DND-41 (cell line): ENCODE results near the gene CCL4.

Source experiments
- ATAC-seq: fragments of 200-7000 bp; cut with Tn5 transposase; 3 replicates; pipeline ENCODE4 v1.9.1; 2021; ENCODE audit warnings: low read depth; ENCODE audit not compliant: insufficient read depth
- DNase-seq: peaks from one replicate; pipeline ENCODE4 v3.0.0-alpha.2; 2020
- H2AFZ ChIP-seq: 2 replicates; pipeline ENCODE4 v1.6.0; 2012; ENCODE audit warnings: low read depth, low read length
- H3K27ac ChIP-seq: 2 replicates; pipeline ENCODE4 v1.5.1; 2012; ENCODE audit warnings: low read length, inconsistent platforms
- H3K27me3 ChIP-seq: fragments of 200-600 bp; sonication (generic); 2 replicates; pipeline ENCODE4 v1.6.0; 2012; ENCODE audit warnings: low read length, mild to moderate bottlenecking, inconsistent platforms; ENCODE audit not compliant: insufficient read depth, poor library complexity
- H3K36me3 ChIP-seq: 2 replicates; pipeline ENCODE4 v1.5.1; 2012; ENCODE audit warnings: low read length, inconsistent platforms; ENCODE audit not compliant: insufficient read depth
- H3K4me1 ChIP-seq: 2 replicates; pipeline ENCODE4 v1.5.1; 2012; ENCODE audit warnings: mild to moderate bottlenecking, low read length; ENCODE audit not compliant: insufficient read depth
- H3K4me2 ChIP-seq: 2 replicates; pipeline ENCODE4 v1.6.0; 2012; ENCODE audit warnings: mild to moderate bottlenecking, moderate library complexity, low read length, inconsistent platforms; ENCODE audit not compliant: insufficient read depth
- H3K4me3 ChIP-seq, 2 experiments: fragments of 200-600 bp in 1 of 2; shearing (Covaris generic) in 1 of 2; 2 replicates each; pipeline ENCODE4 v1.5.1; 2012 to 2016; ENCODE audit warnings: inconsistent platforms in 2 of 2, low read length in 2 of 2, mild to moderate bottlenecking in 2 of 2, low read depth in 1 of 2, moderate library complexity in 1 of 2
- H3K79me2 ChIP-seq: 2 replicates; pipeline ENCODE4 v1.6.0; 2012; ENCODE audit warnings: low read length, inconsistent platforms; ENCODE audit not compliant: insufficient read depth
- H3K9ac ChIP-seq: 2 replicates; pipeline ENCODE4 v1.6.0; 2012; ENCODE audit warnings: low read depth, mild to moderate bottlenecking, inconsistent platforms, low read length, moderate library complexity
- H3K9me3 ChIP-seq: 2 replicates; pipeline ENCODE4 v1.5.1; 2012; ENCODE audit warnings: low read length, moderate library complexity, mild to moderate bottlenecking, inconsistent platforms; ENCODE audit not compliant: insufficient read depth, severe bottlenecking
- H4K20me1 ChIP-seq: 2 replicates; pipeline ENCODE4 v1.6.0; 2012; ENCODE audit warnings: low read length; ENCODE audit not compliant: insufficient read depth
- EZH2 ChIP-seq: IDR thresholded peaks from 3 replicates; pipeline ENCODE4 v1.6.1; 2012; ENCODE audit warnings: borderline replicate concordance, low read depth, mild to moderate bottlenecking, moderate library complexity, low read length, inconsistent platforms; ENCODE audit not compliant: severe bottlenecking
- TF ChIP-seq, protein P1 (sequence below): IDR thresholded peaks from 2 replicates; pipeline ENCODE4 v1.5.1; 2012; ENCODE audit warnings: borderline replicate concordance, low read length, moderate library complexity, mild to moderate bottlenecking; ENCODE audit not compliant: poor library complexity, severe bottlenecking; ENCODE audit errors: extremely low read depth

Gene CCL4

DNA sequence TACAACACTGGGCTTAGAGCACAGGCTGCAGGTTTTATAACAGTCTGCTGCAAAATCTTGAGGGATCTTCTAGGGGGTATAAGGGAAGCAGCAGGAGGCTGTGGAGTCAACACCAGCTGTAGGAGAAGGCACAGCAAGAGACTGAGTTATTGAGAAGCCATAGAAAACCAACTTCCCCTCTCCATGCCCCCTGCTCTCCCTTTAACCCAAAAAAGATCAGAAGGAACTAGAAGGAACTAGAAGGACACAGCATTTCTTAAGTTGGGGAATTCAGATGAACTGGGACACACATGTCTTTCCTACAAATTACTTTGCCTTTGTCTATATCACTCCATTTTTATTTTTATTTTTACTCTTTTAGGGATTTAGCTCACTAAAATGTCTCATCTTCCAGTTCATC lies 45.7 kb upstream of the CCL4 start:
- ATAC-seq (no peak), DNase-seq (no peak)
- Histone ChIP-seq H3K27ac (no peak overlapping the region), H2AFZ (no peak overlapping the region), H3K36me3 (no peaks in the 10 kb centered on the region), H3K9ac (no peak overlapping the region), H3K9me3 (no peaks in the 10 kb centered on the region), H3K79me2 (no peaks in the 10 kb centered on the region), H3K4me3 (no peak overlapping the region), H3K27me3 (no peaks in the 10 kb centered on the region), H3K4me1 (no peaks in the 10 kb centered on the region), H3K4me2 (no peak overlapping the region), H4K20me1 (no peaks in the 10 kb centered on the region)
- TF ChIP-seq EZH2, result no peak
- TF ChIP-seq, protein P1, sequence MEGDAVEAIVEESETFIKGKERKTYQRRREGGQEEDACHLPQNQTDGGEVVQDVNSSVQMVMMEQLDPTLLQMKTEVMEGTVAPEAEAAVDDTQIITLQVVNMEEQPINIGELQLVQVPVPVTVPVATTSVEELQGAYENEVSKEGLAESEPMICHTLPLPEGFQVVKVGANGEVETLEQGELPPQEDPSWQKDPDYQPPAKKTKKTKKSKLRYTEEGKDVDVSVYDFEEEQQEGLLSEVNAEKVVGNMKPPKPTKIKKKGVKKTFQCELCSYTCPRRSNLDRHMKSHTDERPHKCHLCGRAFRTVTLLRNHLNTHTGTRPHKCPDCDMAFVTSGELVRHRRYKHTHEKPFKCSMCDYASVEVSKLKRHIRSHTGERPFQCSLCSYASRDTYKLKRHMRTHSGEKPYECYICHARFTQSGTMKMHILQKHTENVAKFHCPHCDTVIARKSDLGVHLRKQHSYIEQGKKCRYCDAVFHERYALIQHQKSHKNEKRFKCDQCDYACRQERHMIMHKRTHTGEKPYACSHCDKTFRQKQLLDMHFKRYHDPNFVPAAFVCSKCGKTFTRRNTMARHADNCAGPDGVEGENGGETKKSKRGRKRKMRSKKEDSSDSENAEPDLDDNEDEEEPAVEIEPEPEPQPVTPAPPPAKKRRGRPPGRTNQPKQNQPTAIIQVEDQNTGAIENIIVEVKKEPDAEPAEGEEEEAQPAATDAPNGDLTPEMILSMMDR, result no peak

DNA sequence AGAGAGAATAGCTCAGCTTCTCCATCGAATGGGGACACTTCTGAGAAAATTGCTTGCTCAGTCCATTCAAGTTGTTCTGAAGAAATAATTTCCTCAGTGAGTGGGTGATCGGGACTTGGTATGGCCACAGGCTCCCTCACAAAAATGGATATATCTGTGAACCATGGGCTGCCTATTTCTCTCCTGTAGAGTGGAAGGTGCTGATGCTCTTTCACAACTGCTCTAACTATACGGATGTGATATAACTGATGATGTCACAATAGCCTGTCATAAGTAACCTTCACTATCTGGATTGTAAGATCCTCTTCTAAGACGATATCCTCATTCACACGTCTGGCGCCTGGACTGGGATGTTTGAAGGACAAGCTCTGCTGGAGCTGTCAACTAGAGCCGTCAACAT lies 44.2 kb upstream of the CCL4 start:
- Histone ChIP-seq H3K4me2 (no peak overlapping the region), H3K27ac (no peak overlapping the region), H3K36me3 (no peaks in the 10 kb centered on the region), H3K9ac (no peak overlapping the region), H3K9me3 (no peaks in the 10 kb centered on the region), H3K4me3 (no peak overlapping the region), H3K79me2 (no peaks in the 10 kb centered on the region), H3K27me3 (no peaks in the 10 kb centered on the region), H3K4me1 (no peaks in the 10 kb centered on the region), H2AFZ (no peak overlapping the region), H4K20me1 (no peaks in the 10 kb centered on the region)
- TF ChIP-seq, protein P1, result no peak
- no peak for TF ChIP-seq EZH2
- ATAC-seq (no peak), DNase-seq (no peak)

DNA sequence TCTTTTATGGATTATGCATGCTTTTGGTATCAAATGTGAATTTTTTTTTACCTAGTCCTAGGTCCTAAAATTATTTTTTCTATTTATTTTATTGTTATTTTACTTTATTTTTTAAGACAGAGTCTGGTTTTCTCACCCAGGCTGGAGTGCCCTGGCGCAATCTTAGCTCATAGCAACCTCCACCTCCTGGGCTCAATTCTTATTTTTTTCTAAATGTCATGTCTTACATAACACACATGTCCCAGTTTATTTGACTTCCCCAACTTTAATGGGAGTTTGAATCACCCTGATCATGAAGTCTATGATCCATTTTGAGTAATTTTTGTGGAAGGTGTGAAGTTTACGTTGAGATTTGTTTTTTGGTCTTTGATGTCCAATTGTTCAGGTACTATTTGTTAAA lies 42.8 kb upstream of the CCL4 start:
- Histone ChIP-seq H3K4me3 (no peak overlapping the region), H3K79me2 (no peaks in the 10 kb centered on the region), H4K20me1 (no peaks in the 10 kb centered on the region), H3K36me3 (no peaks in the 10 kb centered on the region), H3K4me1 (no peaks in the 10 kb centered on the region), H3K27me3 (no peaks in the 10 kb centered on the region), H2AFZ (no peak overlapping the region), H3K27ac (no peak overlapping the region), H3K9me3 (no peaks in the 10 kb centered on the region), H3K4me2 (no peak overlapping the region), H3K9ac (no peak overlapping the region)
- DNase-seq (no peak), ATAC-seq (no peak)
- TF ChIP-seq EZH2, result no peak
- TF ChIP-seq, protein P1, result no peak

DNA sequence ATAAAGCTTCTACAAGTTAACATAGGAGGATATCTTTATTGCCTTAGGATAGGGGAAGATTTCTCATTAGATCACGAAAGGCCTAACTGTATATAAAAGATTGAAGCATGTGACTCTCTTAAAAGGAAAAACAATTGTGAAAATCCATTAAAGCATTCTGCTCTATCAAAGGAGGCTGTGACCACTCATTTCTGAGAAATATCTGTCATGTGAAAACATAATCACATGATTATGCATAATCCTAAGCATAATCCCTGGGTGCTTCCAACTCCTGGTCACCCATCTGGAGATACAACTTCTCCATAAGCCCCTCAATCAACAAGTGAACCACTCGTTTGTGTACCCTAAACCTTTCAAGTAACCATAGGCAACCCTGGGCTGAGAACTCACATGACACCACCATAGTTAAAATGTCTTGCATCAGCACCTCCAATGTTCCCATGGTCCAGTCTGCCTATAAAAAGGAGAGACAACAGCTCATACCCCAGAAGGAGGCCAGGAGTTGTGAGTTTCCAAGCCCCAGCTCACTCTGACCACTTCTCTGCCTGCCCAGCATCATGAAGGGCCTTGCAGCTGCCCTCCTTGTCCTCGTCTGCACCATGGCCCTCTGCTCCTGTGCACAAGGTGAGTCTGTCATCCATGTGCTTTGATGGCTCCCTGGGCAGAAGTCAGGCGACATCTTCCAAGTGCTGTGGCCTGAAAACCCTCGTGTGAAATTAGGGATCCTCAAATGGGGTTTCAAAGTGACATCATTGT lies 39.7 kb upstream of the CCL4 start, which contains the start of gene CCL18:
Gene CCL18 (plus strand): TSS at position 487 of the 756 bp plus-strand sequence. CDS start 71 bp downstream, at position 558.
- Histone ChIP-seq H3K4me2 (no peak within 1 kb of the TSS), H3K9ac (no peak within 1 kb of the TSS), H3K4me1 (no peaks in the 10 kb centered on the region), H3K79me2 (no peaks in the 10 kb centered on the region), H3K4me3 (no peak within 1 kb of the TSS), H3K27me3 (no peaks in the 10 kb centered on the region), H3K27ac (no peak within 1 kb of the TSS), H3K36me3 (no peaks in the 10 kb centered on the region), H3K9me3 (no peaks in the 10 kb centered on the region), H4K20me1 (no peaks in the 10 kb centered on the region), H2AFZ (no peak within 1 kb of the TSS)
- DNase-seq (no peak), ATAC-seq (no peak)
- no peak for TF ChIP-seq EZH2
- TF ChIP-seq, protein P1, result no peak
